ENCODE results near the gene UCMA.

UCMA gene

GRCh38 chr10:13233358-13233757 is 816 bp downstream of the UCMA start:
- DNase-seq (ENCODE audit: low read depth): no peak

- DNase-seq (ENCODE audit: low read depth): no peak
Measured at GRCh38 chr10:13231808-13232207, 2.4 kb downstream of the UCMA start.

- DNase-seq (ENCODE audit: low read depth): no peak
Measured at GRCh38 chr10:13231190-13231589, 3.0 kb downstream of the UCMA start.

GRCh38 chr10:13227031-13227430 is 7.1 kb downstream of the UCMA start:
- no peak for DNase-seq (ENCODE audit: low read depth)

- no peak for DNase-seq (ENCODE audit: low read depth)
Measured at GRCh38 chr10:13225601-13226000, 8.6 kb downstream of the UCMA start.

- no peak for DNase-seq (ENCODE audit: low read depth)
Measured at GRCh38 chr10:13224210-13224995, 9.8 kb downstream of the UCMA start.

- DNase-seq (ENCODE audit: low read depth): no peak
Measured at GRCh38 chr10:13223241-13223640, 10.9 kb downstream of the UCMA start.

GRCh38 chr10:13222566-13222965 is 11.6 kb downstream of the UCMA start:
- no peak for DNase-seq (ENCODE audit: low read depth)

GRCh38 chr10:13222151-13222550 is 12.0 kb downstream of the UCMA start:
- no peak for DNase-seq (ENCODE audit: low read depth)

- DNase-seq (ENCODE audit: low read depth): no peak
Measured at GRCh38 chr10:13221572-13221971, 12.6 kb downstream of the UCMA start.

GRCh38 chr10:13219685-13220670 is 14.2 kb downstream of the UCMA start:
- DNase-seq (ENCODE audit: low read depth): no peak

GRCh38 chr10:13218878-13219277 is 15.3 kb downstream of the UCMA start:
- DNase-seq (ENCODE audit: low read depth): no peak

GRCh38 chr10:13213163-13213562 is 21.0 kb downstream of the UCMA start:
- DNase-seq (ENCODE audit: low read depth): no peak

GRCh38 chr10:13206546-13207443 is 27.4 kb downstream of the UCMA start:
- DNase-seq (ENCODE audit: low read depth): no peak

- DNase-seq (ENCODE audit: low read depth): no peak
Measured at GRCh38 chr10:13206091-13206490, 28.1 kb downstream of the UCMA start.

GRCh38 chr10:13201132-13201531 is 33.0 kb downstream of the UCMA start:
- no peak for DNase-seq (ENCODE audit: low read depth)

GRCh38 chr10:13195016-13195415 is 39.2 kb downstream of the UCMA start:
- no peak for DNase-seq (ENCODE audit: low read depth)

GRCh38 chr10:13193637-13194036 is 40.5 kb downstream of the UCMA start:
- no peak for DNase-seq (ENCODE audit: low read depth)

GRCh38 chr10:13191362-13191761 is 42.8 kb downstream of the UCMA start:
- no peak for DNase-seq (ENCODE audit: low read depth)

GRCh38 chr10:13190816-13191215 is 43.4 kb downstream of the UCMA start:
- DNase-seq (ENCODE audit: low read depth): no peak

GRCh38 chr10:13189961-13190360 is 44.2 kb downstream of the UCMA start:
- DNase-seq (ENCODE audit: low read depth): no peak

- DNase-seq (ENCODE audit: low read depth): no peak
Measured at GRCh38 chr10:13188593-13188992, 45.6 kb downstream of the UCMA start.

Measured in T-helper 22 cell (primary cell).